ENCODE measurements around the gene NFKB2.
A peak's percentile ranks its signal among the peaks of the same experiment; 100 is the strongest.

The NFKB2 gene

DNA sequence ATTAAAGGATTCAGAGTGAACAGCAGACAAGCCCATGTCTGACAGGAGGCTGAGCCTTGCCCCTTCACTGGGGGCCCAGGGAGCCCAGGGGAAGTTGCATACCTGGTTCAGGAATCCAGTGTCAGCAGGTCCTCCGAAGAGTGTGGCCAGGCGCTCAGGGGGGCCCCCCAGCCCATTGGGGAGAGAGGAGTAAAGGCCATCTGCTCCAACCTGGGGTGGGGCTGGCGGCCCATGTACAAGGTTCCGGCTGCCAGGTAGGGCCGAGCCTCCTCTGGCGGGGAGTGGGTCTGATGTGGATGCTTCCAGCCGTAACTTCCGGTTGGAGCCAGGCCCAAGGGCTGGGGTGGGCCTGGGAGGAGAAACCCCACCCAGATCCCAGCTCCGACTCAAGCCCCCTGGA lies 20.8 kb downstream of the NFKB2 start:
- no peaks in the 10 kb centered on the region for H3K27me3 ChIP-seq (ENCODE audit: insufficient read depth, low read length)
- no peaks in the 10 kb centered on the region for H3K36me3 ChIP-seq (ENCODE audit: insufficient read depth, low read length)
- H4K20me1 ChIP-seq (ENCODE audit: insufficient read depth, low read length) = no peaks in the 10 kb centered on the region
- H3K27ac ChIP-seq (ENCODE audit: low read depth, low read length, poor library complexity, severe bottlenecking) = no peak overlapping the region
- no peaks in the 10 kb centered on the region for H3K79me2 ChIP-seq (ENCODE audit: insufficient read depth, low read length)
- no peak overlapping the region for H3K4me3 ChIP-seq (ENCODE audit: low read depth, low read length, poor library complexity, severe bottlenecking)
- peaks cover 16% of the 10 kb centered on the region for H3K4me1 ChIP-seq (ENCODE audit: insufficient read depth, low read length, severe bottlenecking)
- no peak overlapping the region for H3K9ac ChIP-seq (ENCODE audit: low read length)
- H2AFZ ChIP-seq (ENCODE audit: low read length) = no peak overlapping the region
- no peaks in the 10 kb centered on the region for H3K9me3 ChIP-seq (ENCODE audit: low read length)
- no peak for TF ChIP-seq EZH2 (IDR thresholded peaks at IDR 0.05; ENCODE audit: borderline replicate concordance, low read length)
- TF ChIP-seq, protein P1, sequence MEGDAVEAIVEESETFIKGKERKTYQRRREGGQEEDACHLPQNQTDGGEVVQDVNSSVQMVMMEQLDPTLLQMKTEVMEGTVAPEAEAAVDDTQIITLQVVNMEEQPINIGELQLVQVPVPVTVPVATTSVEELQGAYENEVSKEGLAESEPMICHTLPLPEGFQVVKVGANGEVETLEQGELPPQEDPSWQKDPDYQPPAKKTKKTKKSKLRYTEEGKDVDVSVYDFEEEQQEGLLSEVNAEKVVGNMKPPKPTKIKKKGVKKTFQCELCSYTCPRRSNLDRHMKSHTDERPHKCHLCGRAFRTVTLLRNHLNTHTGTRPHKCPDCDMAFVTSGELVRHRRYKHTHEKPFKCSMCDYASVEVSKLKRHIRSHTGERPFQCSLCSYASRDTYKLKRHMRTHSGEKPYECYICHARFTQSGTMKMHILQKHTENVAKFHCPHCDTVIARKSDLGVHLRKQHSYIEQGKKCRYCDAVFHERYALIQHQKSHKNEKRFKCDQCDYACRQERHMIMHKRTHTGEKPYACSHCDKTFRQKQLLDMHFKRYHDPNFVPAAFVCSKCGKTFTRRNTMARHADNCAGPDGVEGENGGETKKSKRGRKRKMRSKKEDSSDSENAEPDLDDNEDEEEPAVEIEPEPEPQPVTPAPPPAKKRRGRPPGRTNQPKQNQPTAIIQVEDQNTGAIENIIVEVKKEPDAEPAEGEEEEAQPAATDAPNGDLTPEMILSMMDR (IDR thresholded peaks at IDR 0.05; ENCODE audit: low read length) = no peak
- no peaks in the 10 kb centered on the region for H3F3A ChIP-seq (ENCODE audit: insufficient read depth, low read length)
- H3K9me2 ChIP-seq (ENCODE audit: low read depth, low read length) = no peaks in the 10 kb centered on the region
- no peak overlapping the region for H3K4me2 ChIP-seq (ENCODE audit: low read length)

DNA sequence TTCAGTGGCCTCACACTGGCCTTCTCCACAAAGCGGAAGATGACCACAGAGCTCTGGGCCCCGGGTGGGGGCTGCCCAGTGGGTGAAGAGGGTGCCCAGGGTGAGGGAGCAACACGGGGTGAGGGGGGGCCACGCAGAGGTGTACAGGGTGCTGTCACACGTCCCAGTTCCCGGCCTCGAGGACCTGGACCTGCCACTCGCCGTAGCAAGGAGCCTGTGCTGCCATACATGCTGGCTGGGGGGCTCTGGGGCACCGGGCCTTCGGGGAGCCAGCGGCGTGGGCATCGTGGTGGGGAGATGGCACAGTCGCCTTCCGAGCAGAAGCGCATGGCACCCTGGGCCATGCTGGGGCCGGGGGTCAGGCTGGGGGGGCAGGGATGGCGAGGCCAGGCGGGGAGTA lies 21.2 kb downstream of the NFKB2 start:
- no peaks in the 10 kb centered on the region for H3K27me3 ChIP-seq (ENCODE audit: insufficient read depth, low read length)
- no peak overlapping the region for H3K27ac ChIP-seq (ENCODE audit: low read depth, low read length, poor library complexity, severe bottlenecking)
- TF ChIP-seq, protein P1 (IDR thresholded peaks at IDR 0.05; ENCODE audit: low read length) = no peak
- no peak for TF ChIP-seq EZH2 (IDR thresholded peaks at IDR 0.05; ENCODE audit: borderline replicate concordance, low read length)

DNA sequence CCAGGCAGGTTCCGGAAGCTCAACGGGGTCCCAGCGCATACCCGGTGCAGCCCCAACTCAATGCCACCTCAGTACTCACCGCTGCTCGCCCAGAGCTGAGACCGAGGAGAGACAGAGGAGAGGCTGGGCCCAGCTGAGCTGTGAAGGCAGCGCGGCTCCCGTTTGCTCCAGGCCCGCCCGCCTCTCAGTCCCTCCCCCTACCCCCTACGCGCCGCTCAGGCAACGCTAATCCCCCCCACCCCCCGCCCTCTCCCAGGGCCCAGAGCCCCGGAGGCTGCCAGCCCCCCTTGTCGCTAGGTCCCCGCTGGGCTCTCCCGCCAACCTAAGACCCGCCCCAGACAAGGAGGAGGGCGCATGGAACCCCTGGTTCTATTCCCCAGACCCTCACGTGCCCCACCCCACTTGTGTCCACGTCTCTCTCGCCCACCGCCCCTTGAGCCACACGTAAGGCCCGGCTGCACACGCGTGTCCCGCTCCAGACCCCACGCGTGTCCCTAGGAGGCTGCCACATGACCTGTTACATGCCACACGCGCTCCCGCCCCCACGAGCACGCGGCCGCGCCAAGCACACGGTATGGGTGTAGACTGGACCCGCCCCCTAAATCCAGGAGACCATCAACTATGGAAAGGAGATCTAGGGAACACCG lies 23.2 kb downstream of the NFKB2 start, which contains the start of gene PSD:
PSD (minus strand) TSS at position 164 of the 647 bp plus-strand sequence. CDS start 1,747 bp downstream, outside the sequence.
- H3K9me2 ChIP-seq (ENCODE audit: low read depth, low read length) = no peaks in the 10 kb centered on the region
- no peak for TF ChIP-seq EZH2 (IDR thresholded peaks at IDR 0.05; ENCODE audit: borderline replicate concordance, low read length)
- TF ChIP-seq, protein P1 (IDR thresholded peaks at IDR 0.05; ENCODE audit: low read length) = no peak
- H3K4me3 ChIP-seq (ENCODE audit: low read depth, low read length, poor library complexity, severe bottlenecking) = peak within 1 kb of the TSS; percentile 85
- no peaks in the 10 kb centered on the region for H3K9me3 ChIP-seq (ENCODE audit: low read length)
- no peaks in the 10 kb centered on the region for H3K27me3 ChIP-seq (ENCODE audit: insufficient read depth, low read length)
- H3F3A ChIP-seq (ENCODE audit: insufficient read depth, low read length) = no peaks in the 10 kb centered on the region
- no peak within 1 kb of the TSS for H3K27ac ChIP-seq (ENCODE audit: low read depth, low read length, poor library complexity, severe bottlenecking)
- peaks cover 28% of the 10 kb centered on the region for H3K4me1 ChIP-seq (ENCODE audit: insufficient read depth, low read length, severe bottlenecking)
- H3K79me2 ChIP-seq (ENCODE audit: insufficient read depth, low read length) = no peaks in the 10 kb centered on the region
- H2AFZ ChIP-seq (ENCODE audit: low read length) = no peak within 1 kb of the TSS
- H3K4me2 ChIP-seq (ENCODE audit: low read length) = peak within 1 kb of the TSS; percentile 96
- no peaks in the 10 kb centered on the region for H4K20me1 ChIP-seq (ENCODE audit: insufficient read depth, low read length)
- H3K9ac ChIP-seq (ENCODE audit: low read length) = peak within 1 kb of the TSS; percentile 73; the same call in 1 of the 2 replicates
- no peaks in the 10 kb centered on the region for H3K36me3 ChIP-seq (ENCODE audit: insufficient read depth, low read length)

More for the DNA sequence above, 21.2 kb downstream of the NFKB2 start:
- Histone ChIP-seq H3K4me2 (ENCODE audit: low read length) (no peak overlapping the region), H3K79me2 (ENCODE audit: insufficient read depth, low read length) (no peaks in the 10 kb centered on the region), H4K20me1 (ENCODE audit: insufficient read depth, low read length) (no peaks in the 10 kb centered on the region), H3F3A (ENCODE audit: insufficient read depth, low read length) (no peaks in the 10 kb centered on the region), H3K9me3 (ENCODE audit: low read length) (no peaks in the 10 kb centered on the region), H2AFZ (ENCODE audit: low read length) (no peak overlapping the region), H3K9me2 (ENCODE audit: low read depth, low read length) (no peaks in the 10 kb centered on the region), H3K36me3 (ENCODE audit: insufficient read depth, low read length) (no peaks in the 10 kb centered on the region), H3K9ac (ENCODE audit: low read length) (no peak overlapping the region), H3K4me1 (ENCODE audit: insufficient read depth, low read length, severe bottlenecking) (peaks cover 16% of the 10 kb centered on the region), H3K4me3 (ENCODE audit: low read depth, low read length, poor library complexity, severe bottlenecking) (no peak overlapping the region)

Measured in OCI-LY1 (cell line).